ENCODE measurements around the gene POLD2.

DNA sequence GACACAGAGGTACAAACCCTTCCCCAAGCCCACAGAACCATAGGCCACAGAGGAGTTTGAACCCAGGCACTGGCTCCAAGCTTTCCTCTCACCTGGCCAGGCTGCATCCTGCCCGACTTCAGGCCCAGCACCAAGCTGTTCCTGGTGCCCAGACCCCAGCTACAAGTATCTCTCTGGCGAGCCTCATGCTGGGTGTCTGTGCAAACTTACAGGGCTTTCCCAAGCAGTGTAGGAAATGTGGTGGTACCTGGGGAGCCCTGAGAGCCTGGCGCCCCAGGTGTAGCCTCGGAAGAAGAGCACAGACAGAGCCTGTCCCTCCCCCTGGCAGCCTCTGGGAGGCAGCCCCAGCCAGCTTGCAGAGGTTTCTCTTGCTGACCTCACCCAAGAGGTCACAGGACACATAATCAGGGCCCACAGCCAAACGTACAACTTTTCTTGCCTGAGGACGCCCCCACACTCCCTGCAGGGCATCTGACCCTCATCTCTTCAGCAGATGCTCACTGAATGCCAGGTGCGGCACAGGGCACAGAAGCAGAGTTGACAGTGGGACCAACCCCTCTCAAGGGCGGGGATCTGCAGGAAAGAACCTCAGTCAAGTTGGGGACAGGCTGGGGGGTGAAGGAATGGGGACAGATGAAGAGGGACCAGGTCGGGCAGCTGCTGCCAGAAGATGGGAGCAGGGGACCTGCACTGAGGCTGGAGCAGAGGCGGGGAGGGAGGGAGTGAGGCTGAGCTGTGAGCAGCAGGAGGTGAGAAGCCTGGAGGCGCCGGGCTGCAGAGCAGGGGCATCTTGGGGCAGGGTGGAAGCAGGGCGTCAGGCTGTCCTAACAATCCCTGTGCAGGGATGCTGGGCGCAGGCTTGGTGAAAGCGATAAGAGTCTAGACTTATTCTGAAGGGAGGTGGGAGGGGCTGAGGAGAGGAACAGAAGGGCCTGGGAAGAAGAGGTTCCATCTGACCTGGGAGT, 34.0 kb upstream of the POLD2 start:
- TF ChIP-seq CTCF (IDR thresholded peaks at IDR 0.05; ENCODE audit: low read depth, low read length, poor library complexity, severe bottlenecking) (no peak), EZH2phosphoT487 (IDR thresholded peaks at IDR 0.05; ENCODE audit: borderline replicate concordance, low read length) (no peak)

Data from DOHH2 (cell line).